ENCODE results near the gene FAM135A.

GRCh38 chr6:70506321-70506720 lies 93.0 kb downstream of the FAM135A start:
- TF ChIP-seq POLR2AphosphoS5 (IDR thresholded peaks at IDR 0.05): no peak
- TF ChIP-seq, protein P1, sequence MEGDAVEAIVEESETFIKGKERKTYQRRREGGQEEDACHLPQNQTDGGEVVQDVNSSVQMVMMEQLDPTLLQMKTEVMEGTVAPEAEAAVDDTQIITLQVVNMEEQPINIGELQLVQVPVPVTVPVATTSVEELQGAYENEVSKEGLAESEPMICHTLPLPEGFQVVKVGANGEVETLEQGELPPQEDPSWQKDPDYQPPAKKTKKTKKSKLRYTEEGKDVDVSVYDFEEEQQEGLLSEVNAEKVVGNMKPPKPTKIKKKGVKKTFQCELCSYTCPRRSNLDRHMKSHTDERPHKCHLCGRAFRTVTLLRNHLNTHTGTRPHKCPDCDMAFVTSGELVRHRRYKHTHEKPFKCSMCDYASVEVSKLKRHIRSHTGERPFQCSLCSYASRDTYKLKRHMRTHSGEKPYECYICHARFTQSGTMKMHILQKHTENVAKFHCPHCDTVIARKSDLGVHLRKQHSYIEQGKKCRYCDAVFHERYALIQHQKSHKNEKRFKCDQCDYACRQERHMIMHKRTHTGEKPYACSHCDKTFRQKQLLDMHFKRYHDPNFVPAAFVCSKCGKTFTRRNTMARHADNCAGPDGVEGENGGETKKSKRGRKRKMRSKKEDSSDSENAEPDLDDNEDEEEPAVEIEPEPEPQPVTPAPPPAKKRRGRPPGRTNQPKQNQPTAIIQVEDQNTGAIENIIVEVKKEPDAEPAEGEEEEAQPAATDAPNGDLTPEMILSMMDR (IDR thresholded peaks at IDR 0.05): no peak

Data from upper lobe of left lung (tissue), 4 donors.